HG03097 (cell line): ENCODE data around the gene IFT20.

Experiments
- ATAC-seq: cut with Tn5 transposase; IDR thresholded peaks from one replicate; pipeline ENCODE4 v1.9.1; 2021; ENCODE audit not compliant: unreplicated experiment, low FRiP score

The IFT20 gene

GRCh38 chr17:28338056-28338768, 2.9 kb upstream of the IFT20 start:
- no peak for ATAC-seq

- ATAC-seq = no peak
Observed at GRCh38 chr17:28335959-28336871, 943 bp upstream of the IFT20 start.

- ATAC-seq = no peak
Observed at GRCh38 chr17:28334666-28335200, 539 bp downstream of the IFT20 start.

GRCh38 chr17:28334171-28334570, 1.1 kb downstream of the IFT20 start:
- no peak for ATAC-seq

- ATAC-seq = no peak
Observed at GRCh38 chr17:28333083-28333746, 2.1 kb downstream of the IFT20 start.

- no peak for ATAC-seq
Observed at GRCh38 chr17:28331891-28332420, 3.3 kb downstream of the IFT20 start.

- no peak for ATAC-seq
Observed at GRCh38 chr17:28330671-28331070, 4.6 kb downstream of the IFT20 start.

GRCh38 chr17:28328325-28328724, 6.9 kb downstream of the IFT20 start:
- no peak for ATAC-seq

GRCh38 chr17:28327709-28328108, 7.6 kb downstream of the IFT20 start:
- ATAC-seq = no peak

- no peak for ATAC-seq
Observed at GRCh38 chr17:28327031-28327607, 8.2 kb downstream of the IFT20 start.

GRCh38 chr17:28326114-28326513, 9.2 kb downstream of the IFT20 start:
- ATAC-seq = no peak

- ATAC-seq = no peak
Observed at GRCh38 chr17:28325211-28325610, 10.1 kb downstream of the IFT20 start.

- no peak for ATAC-seq
Observed at GRCh38 chr17:28324781-28325180, 10.5 kb downstream of the IFT20 start.

- ATAC-seq = no peak
Observed at GRCh38 chr17:28324267-28324745, 11.0 kb downstream of the IFT20 start.

- no peak for ATAC-seq
Observed at GRCh38 chr17:28320215-28321061, 14.8 kb downstream of the IFT20 start.

- no peak for ATAC-seq
Observed at GRCh38 chr17:28319598-28319935, 15.7 kb downstream of the IFT20 start.

GRCh38 chr17:28318759-28319597, 16.3 kb downstream of the IFT20 start, which contains the start of gene TMEM97:
Gene TMEM97, plus strand, starts transcription at chr17:28319200. Its CDS starts 40 bp downstream, at chr17:28319240.
- peak; percentile 92 for ATAC-seq

GRCh38 chr17:28317966-28318758, 17.1 kb downstream of the IFT20 start:
- no peak for ATAC-seq
